Glutamatergic neuron (in vitro differentiated cells): ENCODE measurements around the gene PIGN. TPM values are rescaled to one million over a fixed set of nuclear protein-coding genes. Genes with fewer than 3 reads are reported as not detected.

Experiments
- DNase-seq: peaks from one replicate; pipeline ENCODE4 v3.0.0; 2022
- H3K27ac Mint-ChIP-seq: one replicate; pipeline ENCODE4 v1.8.0; 2020; ENCODE audit warnings: mild to moderate bottlenecking, mixed read lengths, inconsistent platforms; ENCODE audit not compliant: unreplicated experiment
- H3K27me3 Mint-ChIP-seq: one replicate; pipeline ENCODE4 v1.8.0; 2020; ENCODE audit warnings: mild to moderate bottlenecking, moderate library complexity, mixed read lengths, inconsistent platforms; ENCODE audit not compliant: unreplicated experiment
- H3K36me3 Mint-ChIP-seq: one replicate; pipeline ENCODE4 v1.8.0; 2020; ENCODE audit warnings: mild to moderate bottlenecking, mixed read lengths, inconsistent platforms; ENCODE audit not compliant: unreplicated experiment
- H3K4me1 Mint-ChIP-seq: one replicate; pipeline ENCODE4 v1.8.0; 2020; ENCODE audit warnings: mild to moderate bottlenecking, low read depth, mixed read lengths, inconsistent platforms; ENCODE audit not compliant: unreplicated experiment
- H3K4me3 Mint-ChIP-seq: one replicate; pipeline ENCODE4 v1.8.0; 2020; ENCODE audit warnings: mild to moderate bottlenecking, mixed read lengths, inconsistent platforms; ENCODE audit not compliant: unreplicated experiment
- H3K9me3 Mint-ChIP-seq: one replicate; pipeline ENCODE4 v1.8.0; 2020; ENCODE audit warnings: mild to moderate bottlenecking, moderate library complexity, mixed read lengths, inconsistent platforms; ENCODE audit not compliant: unreplicated experiment
- CTCF ChIP-seq: fragments of 200-600 bp; sonication (generic); IDR thresholded peaks from one replicate; pipeline ENCODE4 v1.5.0; 2021; ENCODE audit not compliant: partially characterized antibody, unreplicated experiment
- total RNA-seq: library from RNA; stranded (reverse); fragmentation: NEBNext Ultra II Directional; extraction: Animal tissue kit (Norgen Biotek cat#: 25700); gene quantifications from one replicate; pipeline ENCODE4 v1.2.1, GENCODE V29; 2021; ENCODE audit not compliant: unreplicated experiment

Gene PIGN
- total RNA-seq, 1 donor from 2014 or later: 10.2 TPM

- Mint-ChIP-seq H3K27ac (no peak overlapping the region), H3K9me3 (peaks cover 1% of the 10 kb centered on the region), H3K4me1 (no peaks in the 10 kb centered on the region), H3K4me3 (no peak overlapping the region), H3K36me3 (no peaks in the 10 kb centered on the region), H3K27me3 (peaks cover 1% of the 10 kb centered on the region)
- DNase-seq: no peak
- no peak for TF ChIP-seq CTCF
These were observed 19.0 kb upstream of the PIGN start for GRCh38 chr18:62205824-62206223.

- no peak overlapping the region for H3K4me3 Mint-ChIP-seq
- H3K36me3 Mint-ChIP-seq: no peaks in the 10 kb centered on the region
- peaks cover 1% of the 10 kb centered on the region for H3K27me3 Mint-ChIP-seq
- no peak for TF ChIP-seq CTCF
- no peak overlapping the region for H3K27ac Mint-ChIP-seq
- no peaks in the 10 kb centered on the region for H3K4me1 Mint-ChIP-seq
- no peak for DNase-seq
- H3K9me3 Mint-ChIP-seq: no peaks in the 10 kb centered on the region
These were observed 15.0 kb upstream of the PIGN start for GRCh38 chr18:62201870-62202269.

- no peaks in the 10 kb centered on the region for H3K36me3 Mint-ChIP-seq
- H3K4me3 Mint-ChIP-seq: no peak overlapping the region
- H3K9me3 Mint-ChIP-seq: no peaks in the 10 kb centered on the region
- peaks cover 1% of the 10 kb centered on the region for H3K27me3 Mint-ChIP-seq
- no peak for DNase-seq
- no peaks in the 10 kb centered on the region for H3K4me1 Mint-ChIP-seq
- no peak for TF ChIP-seq CTCF
- no peak overlapping the region for H3K27ac Mint-ChIP-seq
These were observed 13.5 kb upstream of the PIGN start for GRCh38 chr18:62200121-62200914.

GRCh38 chr18:62199629-62200028, 12.8 kb upstream of the PIGN start:
- no peak overlapping the region for H3K4me3 Mint-ChIP-seq
- no peaks in the 10 kb centered on the region for H3K9me3 Mint-ChIP-seq
- H3K4me1 Mint-ChIP-seq: no peaks in the 10 kb centered on the region
- H3K27ac Mint-ChIP-seq: no peak overlapping the region
- no peaks in the 10 kb centered on the region for H3K36me3 Mint-ChIP-seq
- H3K27me3 Mint-ChIP-seq: peaks cover 1% of the 10 kb centered on the region
- DNase-seq: no peak
- TF ChIP-seq CTCF: no peak

GRCh38 chr18:62198259-62198658, 11.4 kb upstream of the PIGN start:
- no peaks in the 10 kb centered on the region for H3K36me3 Mint-ChIP-seq

More at GRCh38 chr18:62198259-62198658, 11.4 kb upstream of the PIGN start:
- Mint-ChIP-seq H3K27ac (no peak overlapping the region), H3K9me3 (no peaks in the 10 kb centered on the region), H3K4me3 (no peak overlapping the region), H3K27me3 (no peaks in the 10 kb centered on the region), H3K4me1 (no peaks in the 10 kb centered on the region)
- TF ChIP-seq CTCF: no peak
- no peak for DNase-seq
